ENCODE measurements around the gene MIAT. TPM values are rescaled to one million over a fixed set of nuclear protein-coding genes. Genes with fewer than 3 reads are reported as not detected.
A peak's percentile ranks its signal among the peaks of the same experiment; 100 is the strongest.

Gene MIAT
- total and polyA plus RNA-seq, 9 of the 15 experiments (the other 6 are each of a cell fraction or from before 2014, with no cell fraction given) = 0.03 to 0.93 (median 0.34) TPM

GRCh38 chr22:26632422-26633155 lies 24.8 kb upstream of the MIAT start (continued):
- TF ChIP-seq PREB (CRISPR knock-in tag; IDR thresholded peaks at IDR 0.05) = no peak
- no peak for TF ChIP-seq MXD1 (CRISPR knock-in tag; IDR thresholded peaks at IDR 0.05; ENCODE audit: borderline replicate concordance, poor library complexity, severe bottlenecking)
- no peak for TF ChIP-seq CHD7 (IDR thresholded peaks at IDR 0.05; ENCODE audit: low read depth, low read length)
- TF ChIP-seq MAZ (CRISPR knock-in tag; conservative IDR thresholded peaks at IDR 0.05 in 1 of 2, IDR thresholded peaks at IDR 0.05 in 1 of 2) = peak; percentile 66 to 67
- TF ChIP-seq RUNX1 (IDR thresholded peaks at IDR 0.05; ENCODE audit: low read depth) = peak; percentile 70; the same call in 1 of the 2 replicates
- TF ChIP-seq ZC3H11A (IDR thresholded peaks at IDR 0.05; ENCODE audit: low read depth, low read length) = no peak
- TF ChIP-seq GATAD2B (IDR thresholded peaks at IDR 0.05; ENCODE audit: borderline replicate concordance) = 0 out of 2 replicates have a peak, but pooled peaks have one; percentile 50
- TF ChIP-seq ZNF280B (CRISPR knock-in tag; IDR thresholded peaks at IDR 0.05) = no peak
- TF ChIP-seq CCAR2 (IDR thresholded peaks at IDR 0.05; ENCODE audit: low read depth, low read length) = no peak
- no peak for TF ChIP-seq ETS1 (conservative IDR thresholded peaks at IDR 0.05; ENCODE audit: control insufficient read depth, low read depth, low read length)
